ENCODE measurements around the gene MKLN1. TPM values are rescaled to one million over a fixed set of nuclear protein-coding genes. Genes with fewer than 3 reads are reported as not detected.

The MKLN1 gene
- total and polyA plus RNA-seq, 2 of the 4 experiments (the other 2 are of a cell fraction) = 17.5 to 52.0 TPM

- peak overlapping the region; percentile 40 for H2AFZ ChIP-seq (replicated peaks; ENCODE audit: low read length, poor library complexity)
- H3K14ac ChIP-seq (replicated peaks; ENCODE audit: low read depth, low read length) = peak overlapping the region; percentile 42; the same call in 1 of the 2 replicates
- no peaks in the 10 kb centered on the region for H3K4me1 ChIP-seq (ENCODE audit: control insufficient read depth, insufficient read depth, low read length)
- no peak overlapping the region for H2BK120ac ChIP-seq (ENCODE audit: low read depth, low read length)
- H4K8ac ChIP-seq (ENCODE audit: low read depth in 2 of 2, low read length in 2 of 2) = peak overlapping the region in 1 of 2 experiments; percentile 62; a peak in 2 of 4 replicates
- TF ChIP-seq CTCF (conservative IDR thresholded peaks at IDR 0.05; ENCODE audit: low read depth, low read length) = peak; percentile 51
- TF ChIP-seq USF2 (IDR thresholded peaks at IDR 0.05; ENCODE audit: low read depth, low read length) = no peak
- TF ChIP-seq SMC3 (IDR thresholded peaks at IDR 0.05; ENCODE audit: low read depth, low read length) = peak; percentile 44; the same call in 1 of the 2 replicates
- TF ChIP-seq RAD21 (IDR thresholded peaks at IDR 0.05; ENCODE audit: low read length) = peak; percentile 46
- peak; percentile 35 for DNase-seq
- H3K27ac ChIP-seq (ENCODE audit: insufficient read depth, low read length) = no peak overlapping the region
- H3K36me3 ChIP-seq (ENCODE audit: control insufficient read depth, insufficient read depth, low read length) = no peaks in the 10 kb centered on the region
- H3K23ac ChIP-seq (ENCODE audit: low read depth, low read length) = no peak overlapping the region
- H2AK9ac ChIP-seq (replicated peaks; ENCODE audit: low read depth, low read length, poor library complexity) = peak overlapping the region; percentile 51
- H3K9me1 ChIP-seq (ENCODE audit: insufficient read depth, low read length) = peaks cover 8% of the 10 kb centered on the region
- POLR2A ChIA-PET (ENCODE audit: unreplicated experiment) = no interaction called here
- no peak overlapping the region for H3K4ac ChIP-seq (ENCODE audit: low read depth, low read length)
- H3K18ac ChIP-seq (ENCODE audit: low read depth, low read length) = no peak overlapping the region
- no peaks in the 10 kb centered on the region for H3K27me3 ChIP-seq (ENCODE audit: control insufficient read depth, insufficient read depth, low read length)
- H4K91ac ChIP-seq (ENCODE audit: insufficient read depth, low read depth, low read length) = no peak overlapping the region
- no TSS peak for BruUV-seq (replicated peaks)
- H2BK15ac ChIP-seq (ENCODE audit: low read depth, low read length) = no peak overlapping the region
- no peaks in the 10 kb centered on the region for H4K20me1 ChIP-seq (ENCODE audit: insufficient read depth, low read length)
- peak; percentile 48; the same call in 1 of the 2 replicates for ATAC-seq (ENCODE audit: low read depth)
- dilution Hi-C loops (cut with HindIII; ENCODE audit: low sequenced_read_pairs, unreplicated experiment) (no loop called here), intact Hi-C loops (cut with micrococcal nuclease) (no loop called here), in situ Hi-C loops (cut with MboI; ENCODE audit: low sequenced_read_pairs) (loop anchor here (10.0 kb wide), 1 partner anchor 110 kb away; no protein-coding TSS in a partner anchor)
- H4K5ac ChIP-seq (ENCODE audit: low read depth, low read length) = no peak overlapping the region
- no peak overlapping the region for H3K9ac ChIP-seq (ENCODE audit: low read depth, low read length)
- H3K79me1 ChIP-seq (ENCODE audit: low read depth in 1 of 2, low read length in 2 of 2) = peaks cover 0 to 32% of the 10 kb centered on the region in 2 experiments; a peak in 3 of 4 replicates
- H2BK5ac ChIP-seq (ENCODE audit: low read depth, low read length, poor library complexity, severe bottlenecking) = no peak overlapping the region
- H3K4me2 ChIP-seq (ENCODE audit: low read depth, low read length) = no peak overlapping the region
- no peak overlapping the region for H3K56ac ChIP-seq (ENCODE audit: extremely low read depth, insufficient read depth, low read length)
- no peak overlapping the region for H2AK5ac ChIP-seq (ENCODE audit: low read depth, low read length)
- H2BK20ac ChIP-seq (ENCODE audit: low read depth, low read length) = no peak overlapping the region
- 80% methylated on average over 5 of the region's 16 CpGs; no CpG with 5 or more reads in 1 of the 2 experiments for WGBS, 2 experiments (ENCODE audit: extremely low coverage in 2 of 2, insufficient read length in 1 of 2)
- CTCF ChIA-PET = interaction anchor here (1.1 to 1.4 kb wide), 3 partner anchors 14 to 111 kb away, joined by 3 to 6 read pairs (median 3); no protein-coding TSS in a partner anchor
- H3K9me3 ChIP-seq (ENCODE audit: control insufficient read depth, insufficient read depth, low read length) = no peaks in the 10 kb centered on the region
- no peak overlapping the region for H3K4me3 ChIP-seq (ENCODE audit: insufficient read depth, low read depth, low read length)
Observed at GRCh38 chr7:131544449-131545301, 217.0 kb downstream of the MKLN1 start.
